Loucy (cell line): ENCODE results near the gene MED29.

ENCODE experiments used
- H2AFZ ChIP-seq: fragments of 200-600 bp; sonication (generic); 2 replicates; pipeline ENCODE4 v1.6.0; 2016; ENCODE audit warnings: antibody characterized with exemption, mild to moderate bottlenecking, low read length, moderate library complexity
- H3F3A ChIP-seq: fragments of 200-600 bp; 2 replicates; pipeline ENCODE4 v1.6.0; 2016; ENCODE audit warnings: antibody characterized with exemption, low read depth, mild to moderate bottlenecking
- H3K27me3 ChIP-seq: fragments of 200-600 bp; sonication (generic); 2 replicates; pipeline ENCODE4 v1.6.1; 2014; ENCODE audit warnings: low read length, mild to moderate bottlenecking; ENCODE audit not compliant: insufficient read depth, poor library complexity, severe bottlenecking
- H3K36me3 ChIP-seq: fragments of 200-600 bp; sonication (generic); 2 replicates; pipeline ENCODE4 v1.6.1; 2016; ENCODE audit warnings: low read length; ENCODE audit not compliant: insufficient read depth
- H3K4me1 ChIP-seq: fragments of 200-600 bp; sonication (generic); 2 replicates; pipeline ENCODE4 v1.5.1; 2014; ENCODE audit warnings: low read length, mild to moderate bottlenecking; ENCODE audit not compliant: insufficient read depth, poor library complexity, severe bottlenecking
- H3K4me2 ChIP-seq: fragments of 200-600 bp; sonication (generic); 2 replicates; pipeline ENCODE4 v1.6.0; 2014; ENCODE audit warnings: antibody characterized with exemption, low read length, low read depth, mild to moderate bottlenecking; ENCODE audit not compliant: poor library complexity, severe bottlenecking
- H3K4me3 ChIP-seq: fragments of 200-600 bp; sonication (generic); 2 replicates; pipeline ENCODE4 v1.5.1; 2014; ENCODE audit warnings: low read length, mild to moderate bottlenecking, mixed read lengths; ENCODE audit not compliant: poor library complexity, severe bottlenecking
- H3K79me2 ChIP-seq: fragments of 200-600 bp; sonication (generic); 2 replicates; pipeline ENCODE4 v1.6.1; 2014; ENCODE audit warnings: low read length; ENCODE audit not compliant: insufficient read depth
- H3K9ac ChIP-seq: fragments of 200-600 bp; sonication (generic); 2 replicates; pipeline ENCODE4 v1.6.0; 2014; ENCODE audit warnings: mild to moderate bottlenecking, low read depth, low read length, moderate library complexity; ENCODE audit not compliant: poor library complexity, severe bottlenecking
- H3K9me2 ChIP-seq: fragments of 200-600 bp; sonication (generic); replicated peaks from 2 replicates; pipeline ENCODE4 v1.6.1; 2016; ENCODE audit warnings: low read depth, low read length, mixed read lengths
- H3K9me3 ChIP-seq: fragments of 200-600 bp; sonication (generic); 2 replicates; pipeline ENCODE4 v1.6.1; 2014; ENCODE audit warnings: mild to moderate bottlenecking, antibody characterized with exemption, low read length, low read depth; ENCODE audit not compliant: insufficient read depth
- H4K20me1 ChIP-seq: fragments of 200-600 bp; sonication (generic); 2 replicates; pipeline ENCODE4 v1.6.0; 2014; ENCODE audit warnings: antibody characterized with exemption, low read length, mild to moderate bottlenecking; ENCODE audit not compliant: insufficient read depth, poor library complexity, severe bottlenecking
- EZH2phosphoT487 ChIP-seq: fragments of 200-600 bp; IDR thresholded peaks from 2 replicates; pipeline ENCODE4 v1.6.1; 2018; ENCODE audit warnings: antibody characterized with exemption, mild to moderate bottlenecking, moderate library complexity, borderline replicate concordance
- TF ChIP-seq, protein P1 (sequence below): fragments of 200-600 bp; sonication (generic); conservative IDR thresholded peaks from 2 replicates; pipeline ENCODE4 v1.5.1; 2014; ENCODE audit warnings: mild to moderate bottlenecking, antibody characterized with exemption, low read length

The MED29 gene

DNA sequence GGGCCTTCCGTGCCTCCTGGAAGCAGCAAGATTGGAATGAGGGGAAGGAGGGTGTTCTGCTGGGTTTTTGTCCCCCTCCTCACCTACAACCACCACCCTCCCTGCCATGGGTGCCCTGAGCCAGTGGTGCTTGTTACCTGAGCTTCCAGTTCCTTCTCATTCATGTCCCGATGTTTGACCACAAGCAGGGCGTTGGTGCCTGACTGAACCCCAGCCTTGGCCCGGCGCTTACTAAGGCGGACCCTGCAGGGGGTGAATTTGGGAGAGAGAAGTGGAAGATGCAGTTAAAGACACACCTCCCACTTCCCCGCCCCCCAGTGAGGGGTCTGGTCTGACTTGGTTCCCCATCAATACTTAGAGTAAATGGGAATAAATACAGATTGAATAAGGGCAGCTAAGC is 4.6 kb upstream of the MED29 start:
- Histone ChIP-seq H3K4me3 (no peak overlapping the region), H3K27me3 (no peaks in the 10 kb centered on the region), H3F3A (no peaks in the 10 kb centered on the region), H2AFZ (no peak overlapping the region), H3K79me2 (peaks cover 20% of the 10 kb centered on the region), H3K9me2 (no peaks in the 10 kb centered on the region), H3K4me2 (no peak overlapping the region), H4K20me1 (peaks cover 10% of the 10 kb centered on the region), H3K36me3 (peaks cover 47% of the 10 kb centered on the region; the same call in 1 of the 2 replicates), H3K4me1 (peaks cover 16% of the 10 kb centered on the region), H3K9me3 (no peaks in the 10 kb centered on the region), H3K9ac (no peak overlapping the region)
- TF ChIP-seq, protein P1, sequence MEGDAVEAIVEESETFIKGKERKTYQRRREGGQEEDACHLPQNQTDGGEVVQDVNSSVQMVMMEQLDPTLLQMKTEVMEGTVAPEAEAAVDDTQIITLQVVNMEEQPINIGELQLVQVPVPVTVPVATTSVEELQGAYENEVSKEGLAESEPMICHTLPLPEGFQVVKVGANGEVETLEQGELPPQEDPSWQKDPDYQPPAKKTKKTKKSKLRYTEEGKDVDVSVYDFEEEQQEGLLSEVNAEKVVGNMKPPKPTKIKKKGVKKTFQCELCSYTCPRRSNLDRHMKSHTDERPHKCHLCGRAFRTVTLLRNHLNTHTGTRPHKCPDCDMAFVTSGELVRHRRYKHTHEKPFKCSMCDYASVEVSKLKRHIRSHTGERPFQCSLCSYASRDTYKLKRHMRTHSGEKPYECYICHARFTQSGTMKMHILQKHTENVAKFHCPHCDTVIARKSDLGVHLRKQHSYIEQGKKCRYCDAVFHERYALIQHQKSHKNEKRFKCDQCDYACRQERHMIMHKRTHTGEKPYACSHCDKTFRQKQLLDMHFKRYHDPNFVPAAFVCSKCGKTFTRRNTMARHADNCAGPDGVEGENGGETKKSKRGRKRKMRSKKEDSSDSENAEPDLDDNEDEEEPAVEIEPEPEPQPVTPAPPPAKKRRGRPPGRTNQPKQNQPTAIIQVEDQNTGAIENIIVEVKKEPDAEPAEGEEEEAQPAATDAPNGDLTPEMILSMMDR: no peak
- TF ChIP-seq EZH2phosphoT487: no peak

DNA sequence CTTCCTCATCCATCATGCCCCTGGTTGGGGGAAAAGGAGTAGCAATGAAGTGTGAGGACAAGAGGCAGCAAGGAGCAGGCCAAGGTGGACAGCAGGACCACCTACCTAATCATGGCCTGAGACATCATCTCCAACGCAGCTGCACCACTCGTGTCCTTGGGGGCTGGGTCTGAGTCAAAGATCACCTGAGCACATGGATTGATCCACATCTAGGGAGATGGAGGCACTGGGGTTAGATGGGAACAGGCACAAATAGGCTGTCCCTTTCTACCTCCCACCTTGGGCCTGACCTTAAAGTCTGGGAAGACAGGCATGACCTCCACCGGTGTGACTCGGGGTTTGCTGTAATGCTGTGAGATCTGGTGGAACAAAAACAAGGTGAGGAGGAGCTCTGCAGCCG is 2.5 kb upstream of the MED29 start:
- Histone ChIP-seq H2AFZ (no peak overlapping the region), H3K79me2 (peaks cover 37% of the 10 kb centered on the region), H3K4me1 (peaks cover 25% of the 10 kb centered on the region), H4K20me1 (peaks cover 10% of the 10 kb centered on the region), H3K27me3 (no peaks in the 10 kb centered on the region), H3K9me3 (no peaks in the 10 kb centered on the region), H3K9ac (peak overlapping the region; percentile 83), H3K4me2 (peak overlapping the region; percentile 91), H3K36me3 (peaks cover 38% of the 10 kb centered on the region; the same call in 1 of the 2 replicates), H3K9me2 (no peaks in the 10 kb centered on the region), H3K4me3 (no peak overlapping the region), H3F3A (no peaks in the 10 kb centered on the region)
- TF ChIP-seq, protein P1: no peak
- TF ChIP-seq EZH2phosphoT487: no peak

DNA sequence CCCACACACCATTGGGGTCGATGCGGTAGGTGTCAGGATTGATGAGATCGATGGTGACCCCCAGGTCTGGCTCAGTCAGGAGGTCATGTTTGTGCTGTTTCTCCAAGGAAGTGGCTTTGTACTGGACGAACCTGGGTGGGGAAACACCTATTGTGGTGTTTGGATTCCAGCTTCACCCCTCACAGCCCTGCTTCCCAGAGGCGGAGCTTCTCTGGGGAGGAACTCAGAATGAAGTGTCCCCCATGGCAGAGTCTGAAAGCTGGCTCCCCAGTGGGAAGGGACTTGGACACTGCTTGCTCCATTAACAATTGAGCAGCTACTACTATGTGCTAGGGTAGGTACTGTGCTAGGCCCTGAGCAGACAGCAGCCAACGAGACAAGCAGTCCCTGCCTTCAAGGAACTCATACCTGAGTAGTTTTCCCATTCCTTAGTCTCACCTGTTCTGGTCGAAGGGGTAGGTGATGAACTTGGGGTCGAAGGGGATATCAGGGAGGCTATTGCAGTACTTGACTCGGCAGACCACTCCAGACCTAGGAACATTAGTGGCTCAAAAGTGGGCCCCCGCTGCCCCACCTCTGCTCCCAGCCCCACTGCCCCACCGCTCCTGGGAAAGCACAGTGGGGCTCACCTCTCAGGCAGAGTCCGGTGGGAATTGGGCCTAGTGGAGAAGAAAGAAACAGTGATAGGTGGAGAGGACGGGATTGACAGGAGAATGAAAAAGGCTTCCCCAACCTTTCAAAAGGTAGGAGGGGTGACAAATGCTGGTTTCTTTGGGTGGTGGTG is 1.4 kb upstream of the MED29 start:
- no peaks in the 10 kb centered on the region for H3K9me3 ChIP-seq
- H3K4me3 ChIP-seq: peak overlapping the region; percentile 95
- peaks cover 25% of the 10 kb centered on the region for H3K4me1 ChIP-seq
- no peaks in the 10 kb centered on the region for H3K9me2 ChIP-seq
- no peaks in the 10 kb centered on the region for H3F3A ChIP-seq
- peaks cover 10% of the 10 kb centered on the region for H4K20me1 ChIP-seq
- H2AFZ ChIP-seq: no peak overlapping the region
- H3K79me2 ChIP-seq: peaks cover 39% of the 10 kb centered on the region
- TF ChIP-seq EZH2phosphoT487: no peak
- TF ChIP-seq, protein P1: no peak
- H3K36me3 ChIP-seq: peaks cover 32% of the 10 kb centered on the region; the same call in 1 of the 2 replicates
- H3K9ac ChIP-seq: peak overlapping the region; percentile 83
- H3K4me2 ChIP-seq: peak overlapping the region; percentile 91
- H3K27me3 ChIP-seq: no peaks in the 10 kb centered on the region
